Cardiac muscle cell (in vitro differentiated cells and primary cell): ENCODE data around the gene PZP. TPM values are rescaled to one million over a fixed set of nuclear protein-coding genes. Genes with fewer than 3 reads are reported as not detected.

ENCODE experiments used
- DNase-seq, 2 donors: peaks; one replicate each; pipeline versions ENCODE4 v3.0.0 to v3.0.0-alpha.2; 2010 to 2017; ENCODE audit warnings: low read depth in 1 of 2, low spot score in 1 of 2
- H3K27ac ChIP-seq: fragments of 200-600 bp; sonication (generic); 2 replicates; pipeline ENCODE4 v1.5.1; 2016
- H3K27me3 ChIP-seq: fragments of 200-600 bp; sonication (generic); 2 replicates; pipeline ENCODE4 v1.6.0; 2016; ENCODE audit warnings: control low read depth
- H3K36me3 ChIP-seq: fragments of 200-600 bp; sonication (generic); 2 replicates; pipeline ENCODE4 v1.5.1; 2016; ENCODE audit warnings: control low read depth
- H3K4me1 ChIP-seq: fragments of 200-600 bp; sonication (generic); 2 replicates; pipeline ENCODE4 v1.8.1; 2017; ENCODE audit warnings: low read depth, mild to moderate bottlenecking, mixed run types
- H3K4me3 ChIP-seq: fragments of 200-600 bp; sonication (generic); 2 replicates; pipeline ENCODE4 v1.5.1; 2016; ENCODE audit warnings: mild to moderate bottlenecking
- H3K9me3 ChIP-seq: fragments of 200-600 bp; sonication (generic); 2 replicates; pipeline ENCODE4 v1.5.1; 2017; ENCODE audit warnings: low read depth, mild to moderate bottlenecking, control low read depth
- CTCF ChIP-seq: IDR thresholded peaks from 2 replicates; pipeline ENCODE4 v1.5.1; 2012; ENCODE audit warnings: low read depth, mild to moderate bottlenecking, low read length
- polyA plus RNA-seq: library from polyadenylated mRNA; unstranded; fragments of >200 nt; fragmentation: Nextera tagmentation; extraction: Ambion mirVana; gene quantifications from 2 replicates; pipeline ENCODE4 v1.2.1, GENCODE V29; 2016
- total RNA-seq: library from RNA; depleted of rRNA; stranded (reverse); fragments of >200 nt; gene quantifications from 2 replicates; pipeline ENCODE4 v1.2.3, GENCODE V29; 2016

Gene PZP
- total and polyA plus RNA-seq, 2 experiments from 2014 or later, result 0.33 TPM; not detected in 1

DNA sequence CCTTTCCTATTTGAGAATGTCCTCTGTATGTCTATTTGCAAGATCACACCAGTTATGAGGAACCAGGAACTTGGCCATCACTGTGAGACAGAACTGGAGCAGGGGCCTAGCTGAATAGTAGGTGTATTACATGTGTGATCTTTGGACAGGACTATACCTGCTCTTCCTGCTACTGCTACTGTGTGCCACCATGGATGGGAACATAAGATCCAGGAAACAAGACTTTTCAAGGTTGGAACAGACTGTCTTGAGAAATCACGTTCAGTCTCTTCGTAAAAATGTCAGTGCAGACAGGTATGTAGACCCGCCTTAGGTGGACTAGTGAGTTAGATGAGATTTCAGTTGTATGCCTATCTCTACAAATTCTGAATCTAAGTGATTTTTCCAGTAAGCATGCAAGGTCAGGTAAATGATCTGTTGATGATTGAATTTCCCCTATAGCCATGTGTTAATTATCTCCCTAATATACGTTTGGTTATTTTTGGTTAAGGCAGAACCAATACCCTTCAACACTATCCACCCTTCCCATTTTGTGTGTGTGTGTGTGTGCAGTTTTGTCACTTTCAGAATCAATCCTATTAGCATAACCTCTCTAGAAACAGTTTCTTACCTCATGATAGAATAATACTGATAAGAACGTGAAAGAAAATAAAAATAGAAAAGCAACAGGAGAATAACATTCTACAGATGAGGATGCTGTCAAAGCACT lies 99.5 kb downstream of the PZP start:
- Histone ChIP-seq H3K36me3 (no peaks in the 10 kb centered on the region), H3K27ac (no peak overlapping the region), H3K27me3 (no peaks in the 10 kb centered on the region), H3K9me3 (no peaks in the 10 kb centered on the region), H3K4me3 (no peak overlapping the region), H3K4me1 (peaks cover 3% of the 10 kb centered on the region)
- TF ChIP-seq CTCF, result no peak
- no peak for DNase-seq

DNA sequence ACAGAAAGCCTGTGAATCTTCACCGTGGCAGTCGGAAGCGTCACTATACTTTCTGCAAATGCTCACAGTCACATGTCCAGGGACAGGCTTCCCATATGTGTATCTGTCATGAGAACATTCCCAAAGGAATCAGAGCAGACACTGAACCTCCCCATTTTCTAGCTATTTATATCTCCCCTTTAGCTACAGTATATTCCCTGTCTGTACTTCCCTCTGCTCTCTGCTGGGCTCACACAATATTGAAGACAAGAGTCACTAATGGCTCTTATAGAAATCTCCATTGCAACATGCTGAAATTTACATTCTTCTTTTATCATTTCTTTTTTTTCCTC lies 100.7 kb downstream of the PZP start:
- peaks cover 3% of the 10 kb centered on the region for H3K4me1 ChIP-seq
- no peak overlapping the region for H3K27ac ChIP-seq
- no peaks in the 10 kb centered on the region for H3K27me3 ChIP-seq
- no peak for TF ChIP-seq CTCF
- no peak for DNase-seq
- no peak overlapping the region for H3K4me3 ChIP-seq
- H3K36me3 ChIP-seq, result no peaks in the 10 kb centered on the region
- no peaks in the 10 kb centered on the region for H3K9me3 ChIP-seq

DNA sequence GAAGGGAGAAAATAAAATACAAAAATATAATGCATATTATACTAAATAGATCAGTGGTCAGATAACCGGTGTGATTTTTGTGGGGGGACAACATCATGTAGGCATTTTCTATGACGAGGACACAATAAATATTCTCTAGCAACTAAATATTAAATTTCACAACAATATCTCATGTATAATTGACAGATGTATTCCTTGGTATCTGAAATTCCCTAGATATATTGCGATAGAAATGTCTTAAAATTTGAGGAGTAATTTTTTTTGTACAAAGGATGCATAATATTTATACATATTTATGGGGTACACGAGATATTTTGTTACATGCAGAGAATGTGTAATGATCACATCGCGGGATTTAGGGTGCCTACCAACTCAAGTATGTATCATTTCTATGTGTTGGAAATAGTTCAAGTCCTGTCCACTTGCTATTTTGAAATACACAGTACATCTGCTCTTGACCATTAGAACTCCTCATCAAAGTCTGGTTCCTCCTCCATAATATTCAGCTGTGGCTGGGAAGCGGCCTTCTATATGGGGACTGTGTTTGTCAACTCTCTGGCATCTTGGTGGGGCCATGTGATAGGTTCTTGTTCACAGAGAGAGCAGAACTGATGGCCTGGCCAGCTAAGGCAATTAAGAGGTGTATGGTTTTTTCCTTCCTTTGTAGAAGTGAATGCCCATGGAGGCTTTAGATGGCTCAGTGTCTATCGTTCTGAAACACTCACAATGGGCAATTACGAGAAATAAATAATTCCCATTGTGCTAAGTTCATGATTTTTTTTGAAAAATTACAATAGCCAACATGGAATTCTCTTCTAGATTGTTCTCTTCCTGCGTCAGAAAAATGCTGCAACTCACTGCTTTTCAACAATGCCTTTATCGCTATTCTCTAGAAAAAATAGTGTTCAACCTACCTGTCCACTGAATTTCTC lies 101.3 kb downstream of the PZP start:
- DNase-seq, result no peak
- TF ChIP-seq CTCF, result no peak
- Histone ChIP-seq H3K4me3 (no peak overlapping the region), H3K4me1 (peaks cover 3% of the 10 kb centered on the region), H3K27ac (no peak overlapping the region), H3K36me3 (no peaks in the 10 kb centered on the region), H3K9me3 (no peaks in the 10 kb centered on the region), H3K27me3 (no peaks in the 10 kb centered on the region)

GRCh38 chr12:9106067-9106466 lies 102.1 kb downstream of the PZP start:
- H3K27me3 ChIP-seq, result no peaks in the 10 kb centered on the region
- no peak for DNase-seq
- H3K27ac ChIP-seq, result no peak overlapping the region
- no peaks in the 10 kb centered on the region for H3K36me3 ChIP-seq
- no peak overlapping the region for H3K4me3 ChIP-seq
- H3K9me3 ChIP-seq, result no peaks in the 10 kb centered on the region
- peaks cover 3% of the 10 kb centered on the region for H3K4me1 ChIP-seq
- no peak for TF ChIP-seq CTCF

DNA sequence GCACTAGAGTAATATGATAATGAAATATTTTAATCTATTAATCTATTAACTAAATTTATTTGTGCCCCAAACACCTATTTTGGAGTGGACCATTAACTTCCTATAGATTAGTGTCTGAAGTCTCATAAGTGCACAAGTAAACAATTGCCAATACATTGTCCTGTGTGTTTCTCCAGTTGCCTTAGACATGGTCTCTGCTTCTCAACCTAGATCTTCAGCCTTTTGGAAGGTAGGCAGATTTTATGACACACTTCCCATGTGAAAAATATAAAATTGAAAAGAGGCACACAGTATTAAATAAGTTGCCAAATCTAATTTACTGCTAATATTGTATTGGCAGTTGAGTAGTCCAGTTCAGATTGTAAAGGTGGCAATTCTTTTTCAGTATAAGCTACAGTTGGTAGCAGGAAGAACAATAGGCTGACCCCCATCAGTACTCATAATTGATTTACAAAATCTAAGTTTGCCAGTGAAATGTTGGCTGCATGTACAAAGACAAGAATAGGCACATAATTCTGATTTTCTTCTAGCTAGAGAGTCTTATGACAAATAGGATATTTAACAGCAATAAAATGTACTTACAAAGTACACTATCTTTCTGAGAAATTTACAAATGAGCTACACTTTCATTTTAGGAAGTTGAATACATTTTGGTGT lies 103.3 kb downstream of the PZP start:
- DNase-seq, result no peak
- Histone ChIP-seq H3K9me3 (no peaks in the 10 kb centered on the region), H3K27me3 (no peaks in the 10 kb centered on the region), H3K4me1 (peaks cover 3% of the 10 kb centered on the region), H3K4me3 (no peak overlapping the region), H3K36me3 (no peaks in the 10 kb centered on the region), H3K27ac (no peak overlapping the region)
- TF ChIP-seq CTCF, result no peak
